ENCODE results near the gene CLEC16A.

The CLEC16A gene

DNA sequence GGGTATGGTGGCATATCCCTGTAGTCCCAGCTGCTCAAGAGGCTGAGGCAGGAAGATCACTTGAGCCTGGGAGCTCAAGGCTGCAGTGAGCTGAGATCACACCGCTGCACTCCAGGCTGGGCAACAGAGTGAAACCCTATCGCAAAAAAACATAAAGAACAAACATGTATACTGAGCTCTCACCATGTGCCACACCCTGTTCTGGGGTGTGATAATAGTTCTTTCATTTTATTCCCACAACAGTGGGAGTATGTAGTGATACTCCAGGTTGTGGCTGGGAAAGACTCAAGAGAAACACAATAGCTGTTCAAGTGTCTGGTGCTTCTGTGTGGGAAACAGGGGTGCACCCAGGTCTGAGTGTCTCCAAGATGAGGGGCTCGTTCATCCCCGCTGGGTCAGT lies 221.0 kb downstream of the CLEC16A start:
- DNase-seq, result no peak

DNA sequence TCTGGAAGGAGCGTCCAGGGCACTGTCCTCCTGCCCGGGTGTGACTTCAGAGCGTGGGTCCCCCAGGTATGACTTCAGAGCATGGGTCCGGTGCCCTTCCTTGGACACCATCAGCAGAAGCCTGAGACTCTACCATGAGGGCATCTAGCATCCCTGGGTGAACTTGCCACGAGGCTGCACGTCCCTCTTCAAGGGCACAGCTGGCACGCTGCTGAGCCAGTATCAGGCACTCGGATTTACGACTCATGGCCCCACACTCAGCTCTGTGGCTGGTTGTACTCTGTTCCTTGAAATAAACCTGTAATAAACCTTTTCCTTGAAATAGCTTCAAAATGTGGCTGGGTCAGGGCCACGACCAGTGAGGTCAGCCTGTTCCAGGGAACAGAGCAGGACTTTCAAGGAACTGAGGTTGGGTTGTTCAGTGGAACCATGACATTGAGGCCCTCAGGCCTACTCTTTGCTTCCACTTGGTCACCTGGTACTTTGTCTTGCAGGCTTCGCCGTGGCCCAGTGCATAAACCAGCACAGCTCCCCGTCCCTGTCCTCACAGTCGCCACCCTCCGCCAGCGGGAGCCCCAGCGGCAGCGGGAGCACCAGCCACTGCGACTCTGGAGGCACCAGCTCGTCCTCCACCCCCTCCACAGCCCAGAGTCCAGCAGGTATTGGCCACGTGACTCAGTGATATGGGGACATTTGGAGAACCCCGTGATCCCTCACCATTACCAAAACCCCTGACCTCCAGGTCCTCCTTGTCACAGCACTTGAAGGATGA lies 221.7 kb downstream of the CLEC16A start:
- DNase-seq, result no peak

DNA sequence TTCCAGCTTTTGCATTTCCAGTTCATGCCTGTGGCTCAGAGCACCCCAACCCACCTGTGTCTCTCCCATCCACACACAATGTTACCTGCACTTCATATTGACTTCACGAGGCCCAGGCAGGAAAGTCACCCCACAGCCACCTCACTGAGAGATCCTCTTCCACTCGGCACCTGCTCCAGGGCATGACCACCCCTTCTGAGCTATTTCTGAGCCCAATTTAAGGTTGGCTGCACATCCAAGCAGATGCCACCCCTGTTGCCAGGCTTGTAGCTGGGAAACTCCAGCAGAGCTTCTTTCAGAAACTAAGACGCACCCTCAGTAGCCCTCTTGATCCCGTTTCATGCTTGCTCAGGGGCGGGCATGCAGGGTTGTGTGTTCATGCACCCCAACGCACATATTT lies 223.2 kb downstream of the CLEC16A start:
- no peak for DNase-seq

DNA sequence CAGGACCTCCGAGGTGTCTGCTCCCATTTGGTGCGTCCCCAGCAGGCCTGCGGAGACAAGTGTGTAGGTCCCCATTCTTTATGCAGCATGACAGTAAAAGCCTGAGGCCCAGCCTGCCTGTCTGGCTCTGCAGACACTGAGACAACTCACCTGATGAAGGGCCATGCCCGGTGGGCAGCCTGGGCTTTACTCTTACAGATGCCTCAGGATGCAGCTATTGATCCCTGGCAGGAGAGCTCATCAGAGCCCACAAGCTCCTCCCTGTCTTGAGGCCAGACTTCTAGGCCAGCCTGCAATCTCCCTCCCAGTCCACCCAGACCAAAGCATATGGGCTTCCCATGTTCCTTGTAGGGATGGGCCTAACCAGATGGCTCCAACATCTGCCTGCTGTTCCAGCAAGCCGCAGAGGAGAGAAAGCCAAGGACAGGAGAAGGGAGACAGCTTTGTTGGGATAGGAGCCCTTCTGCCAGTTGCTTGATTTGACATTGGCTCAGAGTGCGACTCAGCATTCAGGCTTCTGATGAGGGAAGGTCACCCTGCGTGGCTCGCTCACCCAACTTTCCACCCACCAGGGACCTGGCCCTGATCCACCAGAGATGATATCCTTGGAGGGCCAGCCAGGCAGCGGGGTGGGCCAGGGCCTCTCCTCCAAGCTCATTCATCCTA lies 224.2 kb downstream of the CLEC16A start:
- no peak for DNase-seq

DNA sequence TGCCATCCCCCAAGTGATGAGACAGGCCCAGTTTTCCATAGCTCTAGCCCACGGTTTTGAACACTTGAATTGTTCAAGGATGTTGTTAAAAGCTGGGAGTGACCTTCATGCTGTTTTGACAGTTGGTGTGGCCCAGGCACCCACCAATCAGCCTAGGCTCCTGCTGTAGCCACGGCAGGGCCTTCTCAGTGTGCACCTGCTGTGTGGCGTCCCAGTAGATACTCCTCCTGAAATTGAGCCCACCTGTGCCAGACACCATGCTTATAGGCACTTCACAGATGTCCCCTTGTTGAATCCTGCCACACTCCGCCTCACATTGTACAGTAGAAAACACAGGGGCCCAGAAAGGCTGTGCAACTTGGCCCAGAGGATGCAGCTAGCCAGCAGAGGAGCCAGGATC lies 225.3 kb downstream of the CLEC16A start:
- DNase-seq, result no peak

GRCh38 chr16:11170201-11170600 lies 225.8 kb downstream of the CLEC16A start:
- DNase-seq, result no peak

GRCh38 chr16:11170696-11171447 lies 226.5 kb downstream of the CLEC16A start:
- no peak for DNase-seq

- DNase-seq, result no peak
Observed at GRCh38 chr16:11171448-11171709, 227.0 kb downstream of the CLEC16A start.

GRCh38 chr16:11171757-11172299 lies 227.5 kb downstream of the CLEC16A start:
- DNase-seq, result no peak

DNA sequence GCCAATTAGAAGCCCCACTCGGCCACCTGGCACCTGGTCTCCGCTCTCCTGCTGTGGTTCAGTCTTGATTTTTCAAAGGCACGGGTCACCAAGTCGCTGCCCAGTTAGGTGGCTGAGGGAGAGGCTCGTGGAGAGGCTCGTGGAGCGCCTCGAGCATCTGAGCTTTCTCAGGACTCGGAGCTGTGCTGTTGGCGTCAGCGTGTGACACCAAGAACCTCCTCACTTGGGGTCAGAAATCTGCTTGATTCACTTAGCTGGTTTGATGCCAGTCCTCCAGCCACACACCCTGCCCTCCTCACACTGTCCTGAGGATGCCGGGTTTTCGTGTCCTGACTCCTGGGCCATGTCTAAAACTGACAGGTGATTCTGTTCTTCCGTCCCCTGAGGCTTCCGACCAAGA lies 229.1 kb downstream of the CLEC16A start:
- no peak for DNase-seq

GRCh38 chr16:11174141-11174540 lies 229.8 kb downstream of the CLEC16A start:
- DNase-seq, result no peak

- DNase-seq, result no peak
Observed at GRCh38 chr16:11175106-11175786, 230.9 kb downstream of the CLEC16A start.

GRCh38 chr16:11175787-11176341 lies 231.5 kb downstream of the CLEC16A start:
- peak; percentile 72 for DNase-seq

DNA sequence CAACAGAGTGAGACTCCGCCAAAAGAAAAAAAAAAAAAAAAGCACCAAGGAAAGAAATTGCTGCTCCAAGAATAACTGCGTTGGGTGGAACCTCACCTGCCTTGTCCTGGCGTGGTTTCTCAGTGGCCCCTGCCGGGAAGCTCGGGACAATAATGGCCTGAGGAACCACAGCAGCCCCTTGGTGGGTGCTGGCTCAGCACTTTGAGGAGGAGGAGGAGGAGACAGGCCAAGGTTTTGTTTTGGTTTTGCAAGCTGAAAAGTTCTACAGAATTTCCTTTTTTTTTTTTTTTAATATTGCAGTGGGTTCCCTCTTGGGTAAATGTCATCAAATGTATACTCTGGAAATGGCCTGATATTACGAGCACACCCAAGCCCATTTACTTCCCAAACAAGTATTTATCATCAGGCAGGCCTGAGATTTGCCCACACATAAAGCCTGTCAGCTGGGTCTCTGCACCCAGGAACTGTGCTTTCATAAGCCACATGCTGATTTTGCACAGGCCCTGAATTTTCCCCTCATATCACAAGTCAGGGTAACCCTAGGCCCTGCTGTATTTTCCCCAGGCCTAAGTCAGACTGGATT lies 233.3 kb downstream of the CLEC16A start:
- no peak for DNase-seq

GRCh38 chr16:11178424-11178823 lies 234.1 kb downstream of the CLEC16A start:
- no peak for DNase-seq

- no peak for DNase-seq
Observed at GRCh38 chr16:11179574-11179973, 235.2 kb downstream of the CLEC16A start.

- DNase-seq, result no peak
Observed at GRCh38 chr16:11180489-11180888, 236.1 kb downstream of the CLEC16A start.

DNA sequence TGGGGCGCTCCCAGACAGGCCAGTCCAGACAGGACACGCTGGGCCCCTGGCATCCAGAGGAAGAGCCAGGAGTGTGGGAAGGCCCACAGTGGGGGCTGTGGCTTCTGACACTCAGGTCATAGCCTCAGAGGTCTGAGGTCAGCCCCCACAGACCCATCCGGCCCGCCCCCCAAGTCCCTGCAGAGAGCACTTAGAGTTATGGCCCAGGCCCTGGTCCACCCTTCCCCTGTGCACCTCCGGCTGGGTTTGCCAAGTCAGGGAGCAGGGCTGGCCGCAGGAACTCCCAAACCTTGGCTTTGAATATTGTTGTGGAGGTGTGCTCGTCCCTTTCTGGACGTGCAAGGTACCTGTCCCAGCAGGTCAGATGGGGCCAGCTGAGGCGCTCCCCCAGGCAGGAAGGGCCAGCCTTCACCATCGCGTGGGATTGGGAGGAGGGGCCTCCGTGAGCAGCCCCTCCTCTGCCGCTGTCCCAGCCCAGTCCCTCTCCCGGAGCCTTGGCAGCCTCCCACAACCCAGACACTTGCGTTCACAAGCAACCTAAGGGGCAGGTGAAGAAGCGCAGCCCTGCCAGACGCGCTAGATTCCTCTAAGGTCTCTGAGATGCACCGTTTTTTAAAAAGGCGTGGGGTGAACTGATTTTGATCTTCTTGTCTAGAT lies 237.0 kb downstream of the CLEC16A start:
- no peak for DNase-seq

- peak; percentile 68 for DNase-seq
Observed at GRCh38 chr16:11181899-11182279, 237.5 kb downstream of the CLEC16A start.

GRCh38 chr16:11182411-11182810 lies 238.0 kb downstream of the CLEC16A start:
- DNase-seq, result no peak

GRCh38 chr16:11183035-11183812 lies 238.9 kb downstream of the CLEC16A start:
- DNase-seq, result no peak
